GM21367 (cell line): ENCODE results near the gene ROGDI.
"Not testable (repeated sequence)": the region's sequence is repeated elsewhere in the genome, so short reads cannot be mapped to it uniquely, and the experiment has no call there.

ENCODE experiments used
- ATAC-seq: cut with Tn5 transposase; IDR thresholded peaks from one replicate; pipeline ENCODE4 v1.9.1; 2021; ENCODE audit not compliant: unreplicated experiment

Gene ROGDI

DNA sequence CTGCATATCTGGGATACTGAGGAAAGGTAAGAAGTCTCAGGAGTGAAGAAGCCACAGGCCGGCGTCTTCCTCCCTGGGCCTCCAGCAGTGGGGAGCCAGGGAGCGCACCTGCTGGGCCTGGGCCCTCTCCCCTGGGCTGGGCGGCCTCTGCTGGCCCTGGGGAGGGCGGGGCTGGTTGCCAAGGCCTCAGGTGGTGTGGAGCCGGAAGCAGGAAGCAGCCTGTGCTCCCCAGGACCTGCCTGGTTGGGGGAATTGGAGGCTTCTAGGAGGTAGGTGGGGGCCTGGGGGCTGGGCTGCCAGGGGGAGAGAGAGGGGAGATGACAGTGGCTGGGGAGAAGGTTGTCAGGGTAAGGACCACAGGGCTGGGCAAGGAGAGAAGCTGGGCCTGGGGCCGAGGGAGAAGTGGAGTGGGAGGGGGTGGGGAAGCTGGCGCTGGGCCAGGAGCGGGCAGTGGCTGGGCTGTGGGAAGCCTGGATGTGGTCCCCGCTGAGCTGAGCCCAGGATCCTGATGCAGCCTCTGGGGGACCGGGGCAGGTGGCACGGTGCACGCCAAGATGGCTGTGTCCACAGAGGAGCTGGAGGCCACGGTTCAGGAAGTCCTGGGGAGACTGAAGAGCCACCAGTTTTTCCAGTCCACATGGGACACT lies 7.1 kb downstream of the ROGDI start, which contains the start of gene SMIM22:
Gene SMIM22 (plus strand): TSS at position 189 of the 647 bp plus-strand sequence. CDS start 366 bp downstream, at position 555.
- no peak for ATAC-seq

DNA sequence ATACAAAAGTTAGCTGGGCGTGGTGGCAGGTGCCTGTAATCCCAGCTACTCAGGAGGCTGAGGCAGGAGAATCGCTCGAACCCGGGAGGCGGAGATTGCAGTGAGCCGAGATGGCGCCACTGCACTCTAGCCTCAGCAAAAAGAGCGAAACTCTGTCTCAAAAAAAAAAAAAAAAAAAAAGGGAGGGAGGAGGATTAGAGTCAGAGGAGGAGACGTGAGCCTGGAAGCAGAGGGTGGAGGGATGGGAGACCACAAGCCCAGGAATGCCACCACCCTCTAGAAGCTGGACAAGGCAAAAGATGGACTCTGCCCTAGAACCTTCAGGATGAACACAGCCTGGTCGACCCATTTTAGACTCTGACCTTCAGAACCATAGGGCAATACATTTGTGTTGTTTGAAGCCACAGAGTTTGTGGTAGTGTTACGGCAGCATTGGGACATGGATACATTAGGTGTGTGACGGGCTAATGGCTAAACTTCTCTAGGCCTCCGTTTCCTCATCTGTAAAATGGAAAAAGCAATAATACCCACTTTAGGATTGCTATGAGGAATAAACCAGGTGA lies 9.4 kb downstream of the ROGDI start:
- ATAC-seq: no peak

- ATAC-seq: no peak
These were observed 11.6 kb downstream of the ROGDI start for GRCh38 chr16:4790871-4791270.

DNA sequence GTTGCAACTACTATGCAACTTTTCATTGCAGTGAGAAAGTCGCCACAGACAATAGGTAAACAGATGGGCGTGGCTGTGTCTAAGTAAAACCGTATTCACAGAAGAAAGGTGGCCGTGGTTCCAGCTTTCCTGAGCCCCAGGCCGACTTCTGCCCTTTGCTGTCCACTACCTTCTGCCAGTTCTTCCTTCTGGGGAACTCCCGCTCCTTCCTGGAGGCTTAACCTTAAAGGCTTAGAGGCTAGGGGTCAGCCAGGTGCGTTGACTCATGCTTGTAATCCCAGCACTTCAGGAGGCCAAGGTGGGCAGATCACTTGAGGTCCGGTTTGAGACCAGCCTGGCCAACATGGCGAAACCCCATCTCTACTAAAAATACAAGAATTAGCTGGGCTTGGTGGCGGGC lies 12.2 kb downstream of the ROGDI start:
- ATAC-seq: no peak

DNA sequence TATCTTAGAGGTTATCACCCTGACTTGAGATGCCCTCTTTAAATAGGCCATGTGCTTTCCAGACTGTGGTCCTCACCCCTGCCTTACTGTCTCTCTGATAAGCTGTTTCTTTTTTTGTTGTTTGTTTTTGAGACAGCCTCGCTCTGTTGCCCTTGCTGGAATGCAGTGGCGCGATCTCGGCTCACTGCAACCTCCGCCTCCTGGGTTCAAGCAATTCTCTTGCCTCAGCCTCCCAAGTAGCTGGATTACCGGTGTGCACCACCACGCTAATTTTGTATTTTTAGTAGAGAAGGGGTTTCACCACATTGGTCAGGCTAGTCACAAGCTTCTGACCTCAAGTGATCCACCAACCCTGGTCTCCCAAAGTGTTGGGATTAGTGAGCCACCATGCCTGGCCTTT lies 13.5 kb downstream of the ROGDI start:
- no peak for ATAC-seq

DNA sequence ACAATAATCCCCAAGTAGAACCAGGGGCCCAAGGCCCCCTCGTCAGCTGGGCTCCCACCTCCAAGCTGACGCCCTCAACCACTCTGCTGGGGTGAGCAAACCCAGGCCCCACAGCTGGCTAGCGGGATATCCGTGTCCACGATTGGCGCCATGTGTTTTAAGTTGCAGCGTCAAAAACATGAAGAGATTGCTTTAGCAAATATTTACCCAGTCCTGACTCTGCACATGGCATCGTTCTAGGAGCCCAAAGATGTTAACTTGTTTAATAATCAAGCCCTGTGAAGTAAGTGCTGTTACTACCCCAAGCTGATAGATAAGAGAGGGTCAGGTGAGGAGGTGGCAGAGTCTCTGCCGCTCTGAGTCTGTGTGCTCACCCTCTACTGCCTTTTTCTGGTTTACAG lies 13.9 kb downstream of the ROGDI start:
- no peak for ATAC-seq

GRCh38 chr16:4787627-4788482 lies 14.6 kb downstream of the ROGDI start, which contains the start of gene SEPTIN12:
SEPTIN12 (minus strand) TSS chr16:4788345; CDS start chr16:4787645, 700 bp downstream.
- no peak for ATAC-seq

DNA sequence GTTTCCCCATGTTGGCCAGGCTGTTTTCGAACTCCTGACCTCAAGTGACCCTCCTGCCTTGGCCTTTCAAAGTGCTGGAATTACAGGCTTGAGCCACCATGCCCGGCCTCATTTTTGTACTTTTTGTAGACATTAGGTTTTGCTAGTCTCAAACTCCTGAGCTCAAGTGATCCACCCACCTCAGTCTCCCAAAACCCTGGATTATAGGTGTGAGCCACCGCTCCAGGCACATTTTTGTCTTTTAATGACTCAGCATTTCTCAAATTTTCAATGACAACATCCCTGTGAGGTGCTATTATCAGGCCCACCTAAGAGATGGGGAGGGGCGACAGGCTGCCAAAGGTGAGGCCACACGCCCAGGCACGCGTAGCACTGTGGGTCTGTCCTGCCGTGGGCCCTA lies 15.4 kb downstream of the ROGDI start:
- no peak for ATAC-seq

GRCh38 chr16:4785758-4786433 lies 16.5 kb downstream of the ROGDI start:
- ATAC-seq: no peak

- not testable (repeated sequence) for ATAC-seq
These were observed 17.9 kb downstream of the ROGDI start for GRCh38 chr16:4784444-4784987.

GRCh38 chr16:4783951-4784336 lies 18.5 kb downstream of the ROGDI start:
- no peak for ATAC-seq

- no peak for ATAC-seq
These were observed 19.0 kb downstream of the ROGDI start for GRCh38 chr16:4783251-4783950.

GRCh38 chr16:4780235-4780634 lies 22.2 kb downstream of the ROGDI start:
- ATAC-seq: no peak

DNA sequence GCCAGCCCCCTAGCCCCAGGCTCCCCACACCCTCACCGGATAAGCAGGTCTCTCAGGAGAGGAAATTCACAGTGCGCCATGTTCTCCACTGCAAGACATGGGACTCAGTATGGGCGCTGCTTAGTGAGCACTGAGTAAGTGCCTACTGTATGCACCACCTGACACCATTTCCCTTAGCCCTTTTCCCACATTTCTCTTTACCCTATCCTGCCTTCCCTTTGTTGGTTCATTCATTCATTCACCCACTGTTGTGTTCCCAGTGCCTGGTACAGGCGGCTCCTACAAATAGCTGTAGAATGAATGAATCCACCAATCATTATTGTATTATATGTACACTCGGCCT lies 24.4 kb downstream of the ROGDI start:
- no peak for ATAC-seq

DNA sequence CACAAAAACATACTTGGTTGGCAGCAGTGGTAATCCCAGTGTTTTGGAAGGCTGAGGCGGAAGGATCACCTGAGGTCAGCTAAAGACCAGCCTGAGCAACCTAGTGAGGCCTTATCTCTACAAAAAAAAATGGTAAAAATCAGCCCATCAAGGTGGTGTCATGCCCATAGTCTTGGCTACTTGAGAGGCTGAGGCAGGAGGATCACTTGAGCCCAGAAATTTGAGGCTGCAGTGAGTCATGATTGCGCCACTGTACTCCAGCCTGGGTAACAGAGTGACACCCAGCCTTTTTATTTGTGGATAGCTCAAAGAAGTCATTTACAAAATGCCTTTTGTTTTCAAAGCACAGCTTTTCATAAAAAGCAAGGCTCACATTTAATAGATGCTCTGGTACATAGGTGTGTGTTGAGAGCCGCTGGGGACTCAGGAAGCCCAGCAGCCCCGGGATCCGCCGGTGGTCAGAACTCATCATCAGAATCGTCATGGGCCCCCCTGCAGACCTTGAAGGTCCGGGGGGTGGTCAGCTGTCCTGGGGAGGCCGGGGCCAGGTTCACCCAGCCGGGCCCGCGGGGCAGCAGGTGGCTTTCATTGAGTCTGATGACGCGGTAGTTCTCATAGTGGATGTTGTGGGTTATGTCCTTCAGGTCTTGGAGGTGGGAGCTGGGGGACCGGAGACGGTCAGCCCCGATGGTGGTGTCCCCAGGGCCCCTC lies 24.9 kb downstream of the ROGDI start:
- no peak for ATAC-seq

DNA sequence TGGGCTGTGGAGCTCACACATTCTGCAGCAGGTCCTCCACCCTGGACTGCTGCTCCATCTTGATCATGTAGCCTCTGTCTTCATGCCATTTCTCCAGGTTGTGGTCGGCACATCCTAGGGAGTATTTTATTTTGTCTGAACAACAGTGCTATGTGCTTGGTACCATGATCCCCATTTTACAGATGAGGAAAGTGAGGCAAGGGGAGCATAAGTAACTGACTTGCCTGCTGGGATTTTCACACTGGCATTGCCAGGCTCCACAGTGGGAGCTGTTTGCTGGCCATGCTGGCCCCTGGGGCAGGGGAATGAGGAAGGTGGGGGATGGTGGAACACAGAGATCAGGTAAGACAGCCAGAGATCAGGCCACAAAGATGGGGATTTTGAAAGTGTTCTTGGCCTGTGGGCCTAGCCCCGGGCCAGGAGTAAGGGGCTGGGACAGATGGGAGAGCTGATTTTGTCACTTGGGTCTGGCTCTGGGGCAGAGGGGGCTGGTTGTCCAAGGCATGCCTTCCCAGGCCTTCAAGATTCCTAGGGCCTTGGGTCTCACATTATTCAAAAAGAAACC lies 26.2 kb downstream of the ROGDI start:
- no peak for ATAC-seq

GRCh38 chr16:4775005-4775404 lies 27.4 kb downstream of the ROGDI start:
- no peak for ATAC-seq

DNA sequence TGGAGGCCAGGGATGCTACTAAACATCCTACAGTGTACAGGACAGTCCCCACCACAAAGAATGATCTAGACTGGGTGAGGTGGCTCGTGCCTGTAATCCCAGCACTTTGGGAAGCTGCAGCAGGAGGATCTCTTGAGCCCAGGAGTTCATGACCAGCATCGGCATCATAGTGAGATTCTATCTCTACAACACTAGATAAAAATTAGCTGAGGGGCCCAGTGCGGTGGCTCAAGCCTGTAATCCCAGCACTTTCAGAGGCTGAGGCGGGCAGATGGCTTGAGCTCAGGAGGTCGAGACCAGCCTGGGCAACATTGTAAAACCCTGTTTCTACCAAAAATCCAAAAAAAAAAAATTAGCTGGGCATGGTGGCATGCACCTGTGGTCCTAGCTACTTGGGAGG lies 30.1 kb downstream of the ROGDI start:
- ATAC-seq: no peak

- no peak for ATAC-seq
These were observed 30.8 kb downstream of the ROGDI start for GRCh38 chr16:4771646-4772045.

DNA sequence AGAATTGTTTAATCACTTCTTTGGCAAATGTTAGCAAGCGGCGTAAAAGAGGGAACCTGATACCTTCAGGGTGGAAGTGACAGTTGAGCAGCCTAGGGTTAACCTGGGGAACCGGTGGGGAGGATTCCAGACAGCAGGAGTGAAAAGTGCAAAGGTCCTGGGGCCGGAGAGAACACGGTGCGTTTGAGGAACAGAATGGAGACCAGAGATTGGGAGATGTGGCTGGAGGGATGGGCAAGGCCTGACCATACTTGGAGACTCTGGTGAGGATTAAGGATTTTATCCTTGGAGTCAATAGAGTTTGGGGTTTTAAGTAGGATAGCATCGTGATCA lies 33.2 kb downstream of the ROGDI start:
- no peak for ATAC-seq
